Measurements from ENCODE around the gene PPBP.

PPBP gene

DNA sequence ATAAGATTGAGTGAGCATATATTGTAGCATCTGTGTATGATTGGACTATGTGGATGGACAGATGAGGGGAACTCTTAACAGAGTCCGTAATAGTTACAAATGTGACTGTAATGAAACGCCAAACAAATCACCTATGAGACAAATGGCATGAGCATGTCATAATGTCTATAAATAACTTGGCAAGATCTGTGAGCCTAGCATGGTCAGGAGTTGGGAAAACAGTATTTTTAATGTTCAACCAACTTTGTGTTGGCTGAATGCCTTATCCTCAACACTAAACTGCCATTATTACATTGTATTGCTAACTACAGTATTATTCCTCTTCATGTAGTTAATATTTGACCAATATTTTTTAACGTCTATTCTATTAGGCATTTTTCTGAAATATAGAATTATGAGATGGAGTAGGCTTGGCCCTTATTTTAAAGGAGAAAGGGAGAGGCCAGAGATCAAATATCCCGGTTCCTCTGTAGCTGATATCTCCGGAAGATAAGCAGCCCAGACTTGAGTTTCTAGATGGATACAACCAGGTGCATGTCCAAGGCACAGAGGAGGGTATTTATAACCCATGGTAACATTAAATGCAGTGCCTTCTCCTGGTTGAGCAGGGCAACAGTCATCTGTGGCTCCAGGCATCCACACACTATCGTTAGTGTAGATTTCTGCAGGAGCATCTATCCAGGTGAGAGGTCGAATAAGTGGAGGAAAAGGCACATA is 38.8 kb downstream of the PPBP start:
- TF ChIP-seq, protein P1, sequence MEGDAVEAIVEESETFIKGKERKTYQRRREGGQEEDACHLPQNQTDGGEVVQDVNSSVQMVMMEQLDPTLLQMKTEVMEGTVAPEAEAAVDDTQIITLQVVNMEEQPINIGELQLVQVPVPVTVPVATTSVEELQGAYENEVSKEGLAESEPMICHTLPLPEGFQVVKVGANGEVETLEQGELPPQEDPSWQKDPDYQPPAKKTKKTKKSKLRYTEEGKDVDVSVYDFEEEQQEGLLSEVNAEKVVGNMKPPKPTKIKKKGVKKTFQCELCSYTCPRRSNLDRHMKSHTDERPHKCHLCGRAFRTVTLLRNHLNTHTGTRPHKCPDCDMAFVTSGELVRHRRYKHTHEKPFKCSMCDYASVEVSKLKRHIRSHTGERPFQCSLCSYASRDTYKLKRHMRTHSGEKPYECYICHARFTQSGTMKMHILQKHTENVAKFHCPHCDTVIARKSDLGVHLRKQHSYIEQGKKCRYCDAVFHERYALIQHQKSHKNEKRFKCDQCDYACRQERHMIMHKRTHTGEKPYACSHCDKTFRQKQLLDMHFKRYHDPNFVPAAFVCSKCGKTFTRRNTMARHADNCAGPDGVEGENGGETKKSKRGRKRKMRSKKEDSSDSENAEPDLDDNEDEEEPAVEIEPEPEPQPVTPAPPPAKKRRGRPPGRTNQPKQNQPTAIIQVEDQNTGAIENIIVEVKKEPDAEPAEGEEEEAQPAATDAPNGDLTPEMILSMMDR (IDR thresholded peaks at IDR 0.05; ENCODE audit: low read depth, low read length): no peak

DNA sequence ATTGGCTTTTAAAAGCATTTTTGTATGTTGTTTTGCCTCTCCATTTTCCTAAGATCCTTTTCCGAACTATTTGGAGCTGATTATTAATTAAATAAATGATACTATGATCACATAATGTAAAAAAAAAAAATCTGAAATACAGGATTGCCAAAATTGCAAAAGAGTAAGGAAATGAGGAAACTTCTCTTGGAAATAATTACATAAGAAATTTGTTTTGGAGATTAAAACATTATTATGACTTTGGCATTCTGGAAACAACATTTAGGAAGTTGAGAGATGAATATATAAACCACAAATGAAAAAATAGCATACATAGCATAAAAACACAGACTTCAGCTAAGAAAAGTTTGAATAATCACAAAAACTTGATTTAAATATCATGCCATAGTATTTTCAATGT is 39.7 kb downstream of the PPBP start:
- Histone ChIP-seq H3K27me3 (peaks cover 19% of the 10 kb centered on the region), H3K4me1 (no peaks in the 10 kb centered on the region), H3K9me3 (no peaks in the 10 kb centered on the region), H3K4me3 (ENCODE audit: low read depth, low read length) (no peak overlapping the region), H3K36me3 (no peaks in the 10 kb centered on the region)
- DNase-seq: no peak
- TF ChIP-seq, protein P1 (IDR thresholded peaks at IDR 0.05; ENCODE audit: low read depth, low read length): no peak

More for the DNA sequence above, 38.8 kb downstream of the PPBP start:
- Histone ChIP-seq H3K9me3 (no peaks in the 10 kb centered on the region), H3K27me3 (peaks cover 12% of the 10 kb centered on the region), H3K4me1 (no peaks in the 10 kb centered on the region), H3K36me3 (no peaks in the 10 kb centered on the region), H3K4me3 (ENCODE audit: low read depth, low read length) (no peak overlapping the region)
- no peak for DNase-seq

DNA sequence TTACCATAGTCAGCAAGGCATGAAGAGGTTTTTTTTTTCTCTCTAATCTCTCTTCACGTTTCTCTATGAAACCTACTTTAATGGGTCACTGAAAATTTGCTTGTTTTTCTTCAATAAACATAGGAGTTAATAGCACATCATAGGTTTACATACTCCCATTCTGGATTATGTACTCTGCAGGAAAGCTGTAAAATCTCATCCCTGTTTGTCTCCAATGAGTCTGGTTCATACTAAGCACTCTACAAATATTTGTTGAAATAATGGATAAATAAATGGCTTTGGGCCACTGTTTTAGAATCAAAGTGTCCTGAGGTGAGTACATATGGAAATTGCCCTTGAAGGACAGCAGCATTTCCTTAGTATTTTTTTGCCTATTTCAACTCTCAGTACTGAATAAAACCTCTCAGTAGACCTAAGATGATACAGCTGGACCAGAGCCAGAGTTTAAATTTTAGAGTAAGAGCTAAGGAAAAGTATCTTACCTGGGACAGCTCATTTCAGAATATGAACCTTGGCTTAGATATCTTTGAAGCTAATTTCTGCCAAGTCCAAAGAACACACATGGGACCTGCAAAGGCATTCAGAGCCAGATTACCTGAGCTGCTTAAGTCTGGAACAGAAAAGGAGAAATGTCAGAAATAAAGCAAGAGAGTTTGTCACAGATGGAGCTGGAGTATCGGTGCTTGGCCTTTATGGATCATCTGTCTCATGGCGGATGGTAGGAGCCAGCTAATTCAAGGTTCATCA is 40.6 kb downstream of the PPBP start:
- H3K36me3 ChIP-seq: no peaks in the 10 kb centered on the region
- no peaks in the 10 kb centered on the region for H3K4me1 ChIP-seq
- TF ChIP-seq, protein P1 (IDR thresholded peaks at IDR 0.05; ENCODE audit: low read depth, low read length): no peak
- H3K9me3 ChIP-seq: no peaks in the 10 kb centered on the region
- peaks cover 19% of the 10 kb centered on the region for H3K27me3 ChIP-seq
- DNase-seq: no peak
- H3K4me3 ChIP-seq (ENCODE audit: low read depth, low read length): no peak overlapping the region

DNA sequence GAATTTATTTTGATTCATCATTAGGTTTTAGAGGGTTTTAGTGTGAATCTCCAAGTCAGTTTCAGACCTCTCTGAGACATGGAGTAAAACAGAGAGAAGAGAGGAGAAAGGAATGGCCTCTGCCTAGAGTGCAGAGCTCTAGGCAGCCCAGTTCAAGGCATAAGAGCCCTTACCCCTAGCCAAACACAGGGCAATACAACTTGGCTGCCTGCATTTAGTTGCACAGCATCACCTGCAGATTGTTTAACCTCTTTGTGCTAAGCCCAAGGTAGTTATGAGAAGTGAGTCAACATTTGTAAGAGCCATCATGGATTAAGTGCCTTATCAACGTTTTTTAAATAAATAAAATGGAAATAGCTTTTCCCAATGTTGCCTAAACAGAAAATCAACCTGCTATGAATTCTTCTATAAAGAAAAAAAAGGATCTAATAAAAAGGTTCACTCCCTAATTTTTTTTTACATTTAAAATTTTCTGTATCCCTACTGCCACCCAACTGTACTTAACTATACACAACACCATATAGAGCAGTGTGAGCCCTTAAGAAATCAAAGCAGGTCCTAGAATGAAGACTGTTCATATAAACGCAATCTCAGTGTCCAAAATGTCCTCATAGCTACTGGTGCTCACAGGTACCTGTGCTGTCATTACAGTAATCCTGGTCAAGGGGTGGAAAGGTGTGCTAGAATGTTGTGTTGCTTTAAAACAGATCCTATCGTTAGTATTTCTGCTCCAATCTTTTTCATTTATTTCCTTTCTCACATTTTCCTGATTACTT is 42.1 kb downstream of the PPBP start:
- no peak for DNase-seq
- H3K4me1 ChIP-seq: no peaks in the 10 kb centered on the region
- TF ChIP-seq, protein P1 (IDR thresholded peaks at IDR 0.05; ENCODE audit: low read depth, low read length): no peak
- no peaks in the 10 kb centered on the region for H3K9me3 ChIP-seq
- peaks cover 19% of the 10 kb centered on the region for H3K27me3 ChIP-seq
- no peaks in the 10 kb centered on the region for H3K36me3 ChIP-seq
- H3K4me3 ChIP-seq (ENCODE audit: low read depth, low read length): no peak overlapping the region

DNA sequence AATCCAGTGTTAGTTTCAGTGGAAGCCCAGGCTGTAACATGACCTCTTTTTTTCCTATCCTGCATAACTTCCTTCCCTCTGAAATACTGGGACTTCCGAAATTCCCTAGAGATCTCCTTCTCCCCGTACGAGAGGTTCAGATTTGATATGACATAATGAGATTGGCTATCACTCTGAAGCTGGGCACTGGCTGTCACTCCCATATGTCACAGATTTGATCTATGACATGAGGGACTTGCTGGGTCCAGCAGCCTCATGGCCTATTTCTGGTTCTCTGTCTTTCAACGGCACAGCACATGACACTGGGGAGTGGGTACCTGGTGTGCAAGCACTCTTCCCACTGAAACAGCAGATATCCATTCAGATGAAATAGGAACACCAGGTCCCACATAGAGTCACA is 42.9 kb downstream of the PPBP start:
- DNase-seq: no peak
- H3K9me3 ChIP-seq: no peaks in the 10 kb centered on the region
- H3K36me3 ChIP-seq: no peaks in the 10 kb centered on the region
- no peaks in the 10 kb centered on the region for H3K4me1 ChIP-seq
- H3K27me3 ChIP-seq: peaks cover 19% of the 10 kb centered on the region
- TF ChIP-seq, protein P1 (IDR thresholded peaks at IDR 0.05; ENCODE audit: low read depth, low read length): no peak
- no peak overlapping the region for H3K4me3 ChIP-seq (ENCODE audit: low read depth, low read length)

Measured in BE2C (cell line).